Effector memory CD4-positive, alpha-beta T cell (primary cell): ENCODE results near the gene PAIP2.

Source experiments
- DNase-seq, 3 donors: peaks; one replicate each; pipeline ENCODE4 v3.0.0-alpha.2; 2020
- H3K27ac ChIP-seq: 2 replicates; pipeline ENCODE4 v1.7.0; 2013; ENCODE audit warnings: mild to moderate bottlenecking, low read length, moderate library complexity; ENCODE audit not compliant: insufficient read depth, poor library complexity, severe bottlenecking
- H3K27me3 ChIP-seq: replicated peaks from 2 replicates; pipeline ENCODE4 v1.7.0; 2013; ENCODE audit warnings: mild to moderate bottlenecking, low read length; ENCODE audit not compliant: insufficient read depth, control insufficient read depth, poor library complexity, severe bottlenecking
- H3K36me3 ChIP-seq: 2 replicates; pipeline ENCODE4 v1.7.0; 2013; ENCODE audit warnings: mild to moderate bottlenecking, low read length, moderate library complexity; ENCODE audit not compliant: control insufficient read depth, insufficient read depth
- H3K4me1 ChIP-seq: 2 replicates; pipeline ENCODE4 v1.7.0; 2013; ENCODE audit warnings: low read length, mild to moderate bottlenecking; ENCODE audit not compliant: control insufficient read depth, insufficient read depth, poor library complexity, severe bottlenecking
- H3K4me3 ChIP-seq: 2 replicates; pipeline ENCODE4 v1.7.0; 2013; ENCODE audit warnings: low read length, low read depth, mild to moderate bottlenecking; ENCODE audit not compliant: insufficient read depth, poor library complexity, severe bottlenecking
- H3K9me3 ChIP-seq: 2 replicates; pipeline ENCODE4 v1.7.0; 2013; ENCODE audit warnings: mild to moderate bottlenecking, low read length, moderate library complexity; ENCODE audit not compliant: control insufficient read depth
- total RNA-seq, 3 donors: gene quantifications; one replicate each; lab custom pipeline; 2026; lab: John Stamatoyannopoulos, UW

PAIP2 gene, protein sequence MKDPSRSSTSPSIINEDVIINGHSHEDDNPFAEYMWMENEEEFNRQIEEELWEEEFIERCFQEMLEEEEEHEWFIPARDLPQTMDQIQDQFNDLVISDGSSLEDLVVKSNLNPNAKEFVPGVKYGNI
- 89.2 to 96.4 (median 89.6) reads per million in 3 donors for total RNA-seq

GRCh38 chr5:139341689-139342422, at the start of gene PAIP2:
TSS of gene PAIP2 (plus strand) at chr5:139341854. CDS start at chr5:139363785, 21,931 bp downstream.
- no peaks in the 10 kb centered on the region for H3K9me3 ChIP-seq
- peak; percentile 94 to 97 (median 94) for DNase-seq
- peak within 1 kb of the TSS; percentile 99 for H3K27ac ChIP-seq

DNA sequence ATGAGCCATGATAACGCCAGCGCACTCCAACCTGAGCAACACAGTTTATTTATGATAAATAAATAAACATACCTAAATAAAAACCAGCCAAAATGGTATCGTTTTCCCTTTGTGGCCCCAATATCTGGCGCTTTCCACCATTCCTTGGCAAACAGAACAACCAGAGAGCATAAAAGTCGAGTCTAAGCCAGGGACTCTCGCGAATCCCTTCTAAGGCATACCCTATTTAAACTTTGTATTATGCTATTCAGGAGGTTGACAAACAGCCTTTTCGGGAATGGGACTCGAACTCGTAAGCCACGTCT, 48.5 kb upstream of the PAIP2 start:
- no peaks in the 10 kb centered on the region for H3K27me3 ChIP-seq
- peaks cover 17% of the 10 kb centered on the region for H3K4me1 ChIP-seq
- H3K9me3 ChIP-seq: no peaks in the 10 kb centered on the region
- H3K4me3 ChIP-seq: peak overlapping the region; percentile 90
- DNase-seq: no peak
- peak overlapping the region; percentile 99 for H3K27ac ChIP-seq
- H3K36me3 ChIP-seq: no peaks in the 10 kb centered on the region

More at GRCh38 chr5:139341689-139342422, at the start of gene PAIP2:
- Histone ChIP-seq H3K4me1 (peaks cover 19% of the 10 kb centered on the region), H3K27me3 (no peaks in the 10 kb centered on the region), H3K4me3 (peak within 1 kb of the TSS; percentile 95), H3K36me3 (no peaks in the 10 kb centered on the region)

- Histone ChIP-seq H3K4me1 (peaks cover 23% of the 10 kb centered on the region), H3K27ac (peak within 1 kb of the TSS; percentile 99), H3K4me3 (peak within 1 kb of the TSS; percentile 90), H3K36me3 (no peaks in the 10 kb centered on the region), H3K27me3 (no peaks in the 10 kb centered on the region), H3K9me3 (no peaks in the 10 kb centered on the region)
- peak; percentile 81 to 91 (median 86) for DNase-seq
These were observed 47.9 kb upstream of the PAIP2 start, which contains the start of gene MATR3 for GRCh38 chr5:139293507-139294373. TSS of gene MATR3 (plus strand) at chr5:139293740. CDS start at chr5:139307416, 13,676 bp downstream.

DNA sequence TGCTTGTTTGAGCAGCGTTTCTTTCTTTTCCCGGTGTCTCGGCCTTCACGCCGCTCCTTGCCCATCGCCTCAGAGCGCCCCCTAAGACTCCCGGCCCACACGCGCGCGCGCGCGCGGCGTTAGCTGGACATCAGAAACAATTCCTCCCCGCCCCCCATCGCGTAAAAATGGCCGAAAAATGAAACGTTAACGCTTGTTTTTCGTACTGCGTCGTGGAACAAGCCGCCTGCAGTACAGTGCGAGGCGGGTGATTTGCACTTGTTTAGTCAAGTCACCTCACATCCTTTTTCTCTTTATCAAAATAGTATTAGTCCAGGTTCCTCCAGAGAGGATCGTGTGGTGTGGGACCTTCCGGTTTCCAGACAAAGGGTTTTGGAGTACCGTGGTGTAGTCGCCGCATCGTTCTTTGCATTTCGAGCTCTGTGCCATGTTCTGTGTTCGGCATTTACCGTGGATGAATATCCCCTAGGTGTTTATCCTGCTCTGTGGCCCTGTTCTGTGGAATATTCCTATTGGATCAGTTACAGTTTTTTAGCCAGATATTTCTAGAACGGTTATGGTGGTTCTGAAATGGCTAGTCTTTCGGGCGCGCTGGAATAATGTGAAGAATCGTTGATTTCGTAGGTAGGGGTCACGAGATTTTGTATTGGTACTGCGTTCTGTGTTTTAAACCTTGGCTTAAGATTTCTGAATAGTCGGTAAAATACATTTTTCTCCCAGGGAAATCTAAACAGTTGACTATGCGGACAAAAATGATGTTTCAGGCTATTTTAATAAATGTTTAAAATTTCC, 47.1 kb upstream of the PAIP2 start:
- Histone ChIP-seq H3K27me3 (no peaks in the 10 kb centered on the region), H3K4me1 (peaks cover 30% of the 10 kb centered on the region), H3K9me3 (no peaks in the 10 kb centered on the region), H3K36me3 (no peaks in the 10 kb centered on the region), H3K27ac (peak overlapping the region; percentile 99), H3K4me3 (peak overlapping the region; percentile 90)
- peak; percentile 18 to 54 (median 42) for DNase-seq

GRCh38 chr5:139295346-139296057, 46.2 kb upstream of the PAIP2 start:
- DNase-seq: no peak
- peak overlapping the region; percentile 90 for H3K4me3 ChIP-seq
- no peaks in the 10 kb centered on the region for H3K9me3 ChIP-seq
- no peaks in the 10 kb centered on the region for H3K36me3 ChIP-seq
- peak overlapping the region; percentile 99 for H3K27ac ChIP-seq
- H3K27me3 ChIP-seq: no peaks in the 10 kb centered on the region
- peaks cover 34% of the 10 kb centered on the region for H3K4me1 ChIP-seq

DNA sequence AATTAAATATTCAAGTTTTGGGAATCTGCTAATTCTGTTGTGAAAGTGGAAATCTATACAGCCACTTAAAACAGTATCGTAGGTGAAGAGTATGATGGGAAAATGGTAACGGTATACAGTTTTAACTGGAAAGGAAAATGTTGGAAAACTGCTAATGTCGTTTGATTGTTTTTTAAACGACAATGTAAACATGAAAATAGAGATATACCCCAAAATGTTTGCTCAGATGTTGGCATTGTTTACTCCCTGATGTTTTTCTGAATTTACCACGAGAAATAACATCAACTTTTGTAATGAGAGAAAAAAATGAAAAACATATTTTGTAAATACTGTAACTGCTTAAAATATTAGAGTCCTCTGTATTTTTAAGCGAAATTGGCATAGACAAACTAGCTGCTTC, 45.5 kb upstream of the PAIP2 start:
- Histone ChIP-seq H3K27me3 (no peaks in the 10 kb centered on the region), H3K4me1 (peaks cover 34% of the 10 kb centered on the region), H3K9me3 (no peaks in the 10 kb centered on the region), H3K27ac (no peak overlapping the region), H3K36me3 (no peaks in the 10 kb centered on the region), H3K4me3 (no peak overlapping the region)
- no peak for DNase-seq

- no peak for DNase-seq
- Histone ChIP-seq H3K36me3 (no peaks in the 10 kb centered on the region), H3K27ac (no peak overlapping the region), H3K27me3 (no peaks in the 10 kb centered on the region), H3K4me3 (no peak overlapping the region), H3K9me3 (no peaks in the 10 kb centered on the region), H3K4me1 (peaks cover 41% of the 10 kb centered on the region)
These were observed 44.8 kb upstream of the PAIP2 start for GRCh38 chr5:139296862-139297326.

- Histone ChIP-seq H3K27me3 (no peaks in the 10 kb centered on the region), H3K4me1 (peaks cover 44% of the 10 kb centered on the region), H3K27ac (no peak overlapping the region), H3K4me3 (no peak overlapping the region), H3K9me3 (no peaks in the 10 kb centered on the region), H3K36me3 (no peaks in the 10 kb centered on the region)
- no peak for DNase-seq
These were observed 44.1 kb upstream of the PAIP2 start for GRCh38 chr5:139297439-139298133.
